ENCODE data around the gene CBR1. TPM values are rescaled to one million over a fixed set of nuclear protein-coding genes. Genes with fewer than 3 reads are reported as not detected.

CBR1 gene
- total and polyA plus RNA-seq, 9 donors = 29.7 to 80.6 (median 44.0) TPM

DNA sequence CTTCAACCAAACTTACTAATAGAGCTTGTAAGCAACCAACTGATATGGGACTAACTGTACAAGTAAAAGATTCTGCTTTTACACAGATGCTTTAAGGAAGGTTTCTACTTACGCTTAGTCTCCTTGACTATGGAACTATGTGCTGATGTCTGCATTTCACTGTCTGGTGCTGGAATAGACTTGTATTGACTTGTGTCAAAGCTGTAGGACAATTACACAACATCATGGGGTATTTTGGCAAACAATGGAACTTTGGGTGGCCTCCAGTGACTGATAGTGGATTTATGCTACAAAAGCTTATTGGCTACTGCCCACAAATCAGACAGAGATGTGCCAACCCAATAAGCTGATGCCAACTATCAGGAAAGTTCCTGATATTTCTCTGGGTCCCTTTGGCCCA lies 10.6 kb downstream of the CBR1 start:
- H3K9me3 ChIP-seq = no peaks in the 10 kb centered on the region
- WGBS, 3 donors = 95 to 97% (median 97%) methylated on average over 1 of the region's 1 CpG
- no peak overlapping the region for H3K4me3 ChIP-seq
- no peaks in the 10 kb centered on the region for H3K4me1 ChIP-seq (ENCODE audit: insufficient read depth)
- TF ChIP-seq POLR2A (IDR thresholded peaks at IDR 0.05) = no peak
- TF ChIP-seq, protein P1, sequence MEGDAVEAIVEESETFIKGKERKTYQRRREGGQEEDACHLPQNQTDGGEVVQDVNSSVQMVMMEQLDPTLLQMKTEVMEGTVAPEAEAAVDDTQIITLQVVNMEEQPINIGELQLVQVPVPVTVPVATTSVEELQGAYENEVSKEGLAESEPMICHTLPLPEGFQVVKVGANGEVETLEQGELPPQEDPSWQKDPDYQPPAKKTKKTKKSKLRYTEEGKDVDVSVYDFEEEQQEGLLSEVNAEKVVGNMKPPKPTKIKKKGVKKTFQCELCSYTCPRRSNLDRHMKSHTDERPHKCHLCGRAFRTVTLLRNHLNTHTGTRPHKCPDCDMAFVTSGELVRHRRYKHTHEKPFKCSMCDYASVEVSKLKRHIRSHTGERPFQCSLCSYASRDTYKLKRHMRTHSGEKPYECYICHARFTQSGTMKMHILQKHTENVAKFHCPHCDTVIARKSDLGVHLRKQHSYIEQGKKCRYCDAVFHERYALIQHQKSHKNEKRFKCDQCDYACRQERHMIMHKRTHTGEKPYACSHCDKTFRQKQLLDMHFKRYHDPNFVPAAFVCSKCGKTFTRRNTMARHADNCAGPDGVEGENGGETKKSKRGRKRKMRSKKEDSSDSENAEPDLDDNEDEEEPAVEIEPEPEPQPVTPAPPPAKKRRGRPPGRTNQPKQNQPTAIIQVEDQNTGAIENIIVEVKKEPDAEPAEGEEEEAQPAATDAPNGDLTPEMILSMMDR (IDR thresholded peaks at IDR 0.05) = no peak
- TF ChIP-seq EP300 (IDR thresholded peaks at IDR 0.05) = no peak
- no peak for DNase-seq
- H3K27ac ChIP-seq = no peak overlapping the region
- H3K27me3 ChIP-seq = no peaks in the 10 kb centered on the region
- intact Hi-C loops (cut with DNase I) = no loop called here
- no peaks in the 10 kb centered on the region for H3K36me3 ChIP-seq

DNA sequence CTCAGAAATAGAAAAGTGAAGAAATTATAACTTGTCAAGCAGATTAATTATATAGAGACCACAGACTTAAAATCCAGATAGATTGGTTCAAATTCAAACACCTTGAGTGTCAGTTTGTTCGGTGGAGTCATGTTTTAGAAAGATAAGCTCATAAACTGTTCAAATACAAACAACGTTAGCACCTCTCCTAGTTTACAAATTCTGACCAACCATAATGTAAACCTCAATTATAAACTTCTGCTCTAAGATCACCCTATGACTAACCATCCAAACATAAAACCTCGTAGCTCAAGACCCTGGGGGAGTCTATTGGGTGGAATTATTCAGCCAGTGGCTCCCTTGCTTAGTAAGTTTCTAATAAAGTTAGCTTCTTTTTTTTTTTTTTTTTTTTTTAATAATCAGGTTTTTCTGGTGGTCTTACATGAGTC lies 12.4 kb downstream of the CBR1 start:
- no peak overlapping the region for H3K27ac ChIP-seq
- WGBS, 3 donors = 61 to 81% (median 73%) methylated on average over 3 of the region's 3 CpGs
- no peak for TF ChIP-seq EP300 (IDR thresholded peaks at IDR 0.05)
- TF ChIP-seq, protein P1 (IDR thresholded peaks at IDR 0.05) = no peak
- TF ChIP-seq POLR2A (IDR thresholded peaks at IDR 0.05) = no peak
- H3K4me3 ChIP-seq = no peak overlapping the region
- no peaks in the 10 kb centered on the region for H3K9me3 ChIP-seq
- intact Hi-C loops (cut with DNase I) = no loop called here
- DNase-seq = no peak
- no peaks in the 10 kb centered on the region for H3K4me1 ChIP-seq (ENCODE audit: insufficient read depth)
- no peaks in the 10 kb centered on the region for H3K27me3 ChIP-seq
- H3K36me3 ChIP-seq = no peaks in the 10 kb centered on the region

DNA sequence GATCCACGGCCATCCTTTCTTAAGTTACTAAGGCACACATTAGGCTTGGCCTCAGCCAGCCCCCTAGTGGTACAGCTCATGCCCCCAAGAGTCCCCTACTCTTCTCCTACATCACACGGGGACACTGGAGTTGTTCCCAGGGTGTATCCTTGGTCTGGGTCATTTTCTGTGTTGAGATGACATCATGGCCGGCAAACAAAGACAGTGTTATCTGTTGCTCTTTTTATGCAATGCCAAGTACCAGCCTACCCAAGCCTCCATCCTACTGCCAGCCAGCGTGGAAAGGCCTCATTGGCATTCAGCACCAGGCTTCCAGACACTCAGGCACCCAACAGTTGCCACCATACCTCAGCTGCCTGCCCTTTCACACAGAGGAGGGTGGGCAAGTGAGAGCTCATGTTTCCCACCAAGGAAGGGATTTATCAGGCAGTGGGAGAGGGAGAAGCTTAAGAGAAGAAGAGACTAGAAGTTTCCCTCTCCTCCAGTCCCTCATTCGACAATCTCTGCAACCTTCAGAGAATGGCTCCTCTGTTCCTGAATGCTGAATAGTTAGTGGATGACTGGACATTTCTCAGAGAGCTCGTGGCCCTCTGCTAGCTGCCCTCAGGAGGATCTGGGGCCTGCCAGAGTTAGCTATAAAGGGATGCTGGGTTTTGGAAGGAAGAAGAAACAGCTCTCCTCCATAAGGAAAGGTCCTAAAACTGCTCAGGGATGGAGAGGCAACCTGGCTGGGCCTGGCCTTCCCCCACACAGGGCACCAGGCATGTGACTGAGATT lies 17.7 kb downstream of the CBR1 start:
- DNase-seq = no peak
- Histone ChIP-seq H3K4me3 (no peak overlapping the region), H3K27ac (no peak overlapping the region), H3K9me3 (no peaks in the 10 kb centered on the region), H3K4me1 (ENCODE audit: insufficient read depth) (no peaks in the 10 kb centered on the region), H3K27me3 (no peaks in the 10 kb centered on the region), H3K36me3 (no peaks in the 10 kb centered on the region)
- WGBS, 3 donors = 67 to 73% (median 70%) methylated on average over 6 of the region's 6 CpGs
- intact Hi-C loops (cut with DNase I) = no loop called here
- TF ChIP-seq POLR2A (IDR thresholded peaks at IDR 0.05) = no peak
- TF ChIP-seq, protein P1 (IDR thresholded peaks at IDR 0.05) = no peak
- no peak for TF ChIP-seq EP300 (IDR thresholded peaks at IDR 0.05)

DNA sequence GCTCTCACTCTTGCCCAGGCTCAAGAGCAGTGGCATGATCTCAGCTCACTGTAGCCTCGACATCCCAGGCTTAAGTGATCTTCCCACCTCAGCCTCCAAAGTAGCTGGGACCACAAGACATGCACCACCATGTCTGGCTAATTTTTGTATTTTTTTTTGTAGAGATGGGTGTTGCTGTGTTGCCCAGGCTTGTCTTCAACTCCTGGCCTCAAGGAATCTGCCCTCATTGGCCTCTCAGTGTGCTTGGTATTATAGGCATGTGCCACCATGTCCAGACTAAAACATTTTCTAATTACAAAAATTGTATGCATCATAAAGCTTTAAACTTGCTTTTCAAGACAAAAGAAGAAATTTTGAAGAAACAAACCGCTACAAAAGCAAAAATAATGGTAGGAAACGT lies 20.1 kb downstream of the CBR1 start:
- H3K4me1 ChIP-seq (ENCODE audit: insufficient read depth) = no peaks in the 10 kb centered on the region
- no peak for DNase-seq
- no peaks in the 10 kb centered on the region for H3K27me3 ChIP-seq
- no peak overlapping the region for H3K27ac ChIP-seq
- H3K36me3 ChIP-seq = no peaks in the 10 kb centered on the region
- no peaks in the 10 kb centered on the region for H3K9me3 ChIP-seq
- no peak for TF ChIP-seq EP300 (IDR thresholded peaks at IDR 0.05)
- TF ChIP-seq, protein P1 (IDR thresholded peaks at IDR 0.05) = no peak
- TF ChIP-seq POLR2A (IDR thresholded peaks at IDR 0.05) = no peak
- 79 to 95% (median 94%) methylated on average over 3 of the region's 3 CpGs for WGBS, 3 donors
- intact Hi-C loops (cut with DNase I) = no loop called here
- H3K4me3 ChIP-seq = no peak overlapping the region
